Head of caudate nucleus (tissue), 42 donors: ENCODE measurements around the gene CHRNG.

Experiments used
- DNase-seq, 42 donors: peaks; one replicate each; pipeline versions ENCODE4 v3.0.0 to v3.0.0-alpha.2; 2020 to 2021; ENCODE audit warnings: mixed read lengths in 7 of 42
- intact Hi-C: fragments of 100-400 bp; cut with DNase I; formaldehyde crosslinking; loops from one replicate; pipeline ENCODE4 v1.15.0; 2022

The CHRNG gene

GRCh38 chr2:232539298-232540231 is at the start of gene CHRNG:
TSS of gene CHRNG (plus strand) at chr2:232539692. CDS start at chr2:232539748, 56 bp downstream.
- DNase-seq = peak in 4 of 42 donors; percentile 0 to 19 (median 8)
- intact Hi-C loops = no loop called here

- intact Hi-C loops = no loop called here
- peak in 2 of 42 donors; percentile 0 to 2 for DNase-seq
These were observed 49.0 kb upstream of the CHRNG start for GRCh38 chr2:232490221-232491138.

- intact Hi-C loops = no loop called here
- peak in 1 of 42 donors; percentile 3 for DNase-seq
These were observed 48.2 kb upstream of the CHRNG start for GRCh38 chr2:232491139-232491780.

GRCh38 chr2:232492236-232492848 is 47.1 kb upstream of the CHRNG start:
- peak in 1 of 42 donors; percentile 0 for DNase-seq
- intact Hi-C loops = no loop called here

- no peak for DNase-seq
- intact Hi-C loops = no loop called here
These were observed 46.4 kb upstream of the CHRNG start for GRCh38 chr2:232492963-232493700.

GRCh38 chr2:232493701-232494474 is 45.6 kb upstream of the CHRNG start:
- intact Hi-C loops = no loop called here
- no peak for DNase-seq

- no peak for DNase-seq
- intact Hi-C loops = no loop called here
These were observed 45.0 kb upstream of the CHRNG start for GRCh38 chr2:232494542-232494941.

- DNase-seq = no peak
- intact Hi-C loops = no loop called here
These were observed 44.2 kb upstream of the CHRNG start for GRCh38 chr2:232495292-232495691.

GRCh38 chr2:232496501-232497270 is 42.8 kb upstream of the CHRNG start:
- DNase-seq = no peak
- intact Hi-C loops = no loop called here

GRCh38 chr2:232497348-232497747 is 42.1 kb upstream of the CHRNG start:
- no peak for DNase-seq
- intact Hi-C loops = no loop called here

GRCh38 chr2:232498452-232498851 is 41.0 kb upstream of the CHRNG start:
- DNase-seq = no peak
- intact Hi-C loops = no loop called here

GRCh38 chr2:232501331-232501771 is 38.1 kb upstream of the CHRNG start:
- intact Hi-C loops = no loop called here
- no peak for DNase-seq

- no peak for DNase-seq
- intact Hi-C loops = no loop called here
These were observed 37.6 kb upstream of the CHRNG start for GRCh38 chr2:232501794-232502390.

GRCh38 chr2:232502511-232502910 is 37.0 kb upstream of the CHRNG start:
- DNase-seq = no peak
- intact Hi-C loops = no loop called here

GRCh38 chr2:232502911-232503808 is 36.3 kb upstream of the CHRNG start:
- intact Hi-C loops = no loop called here
- peak in 38 of 42 donors; percentile 14 to 77 (median 43) for DNase-seq
